Osteocyte (in vitro differentiated cells): ENCODE data around the gene TSPAN32. TPM values are rescaled to one million over a fixed set of nuclear protein-coding genes. Genes with fewer than 3 reads are reported as not detected.
A peak's percentile ranks its signal among the peaks of the same experiment; 100 is the strongest.

Source experiments
- DNase-seq: peaks from one replicate; pipeline ENCODE4 v3.0.0; 2021; ENCODE audit warnings: mixed read lengths; ENCODE audit not compliant: unreplicated experiment; ENCODE audit errors: extremely low spot score
- H3K27ac Mint-ChIP-seq: one replicate; pipeline ENCODE4 v1.8.0; 2021; ENCODE audit warnings: mild to moderate bottlenecking, mixed read lengths; ENCODE audit not compliant: unreplicated experiment
- H3K27me3 Mint-ChIP-seq: one replicate; pipeline ENCODE4 v1.8.0; 2021; ENCODE audit warnings: mixed read lengths; ENCODE audit not compliant: unreplicated experiment
- H3K36me3 Mint-ChIP-seq: one replicate; pipeline ENCODE4 v1.8.0; 2021; ENCODE audit warnings: mixed read lengths; ENCODE audit not compliant: unreplicated experiment
- H3K4me1 Mint-ChIP-seq: one replicate; pipeline ENCODE4 v1.8.0; 2021; ENCODE audit warnings: mixed read lengths; ENCODE audit not compliant: unreplicated experiment
- H3K4me3 Mint-ChIP-seq: one replicate; pipeline ENCODE4 v1.8.0; 2021; ENCODE audit warnings: mild to moderate bottlenecking, moderate library complexity, mixed read lengths; ENCODE audit not compliant: unreplicated experiment
- H3K9me3 Mint-ChIP-seq: one replicate; pipeline ENCODE4 v1.8.0; 2021; ENCODE audit warnings: mixed read lengths; ENCODE audit not compliant: unreplicated experiment
- total RNA-seq: library from RNA; stranded (reverse); gene quantifications from 2 replicates; pipeline ENCODE4 v1.2.1, GENCODE V29; 2021
- TF ChIP-seq, protein P1 (sequence below): fragments of 200-600 bp; sonication (generic); IDR thresholded peaks from 2 replicates; pipeline ENCODE4 v1.5.0; 2021; ENCODE audit warnings: antibody characterized with exemption, mild to moderate bottlenecking, moderate library complexity

The TSPAN32 gene
- total RNA-seq, 1 donor from 2014 or later = 1.2 TPM

DNA sequence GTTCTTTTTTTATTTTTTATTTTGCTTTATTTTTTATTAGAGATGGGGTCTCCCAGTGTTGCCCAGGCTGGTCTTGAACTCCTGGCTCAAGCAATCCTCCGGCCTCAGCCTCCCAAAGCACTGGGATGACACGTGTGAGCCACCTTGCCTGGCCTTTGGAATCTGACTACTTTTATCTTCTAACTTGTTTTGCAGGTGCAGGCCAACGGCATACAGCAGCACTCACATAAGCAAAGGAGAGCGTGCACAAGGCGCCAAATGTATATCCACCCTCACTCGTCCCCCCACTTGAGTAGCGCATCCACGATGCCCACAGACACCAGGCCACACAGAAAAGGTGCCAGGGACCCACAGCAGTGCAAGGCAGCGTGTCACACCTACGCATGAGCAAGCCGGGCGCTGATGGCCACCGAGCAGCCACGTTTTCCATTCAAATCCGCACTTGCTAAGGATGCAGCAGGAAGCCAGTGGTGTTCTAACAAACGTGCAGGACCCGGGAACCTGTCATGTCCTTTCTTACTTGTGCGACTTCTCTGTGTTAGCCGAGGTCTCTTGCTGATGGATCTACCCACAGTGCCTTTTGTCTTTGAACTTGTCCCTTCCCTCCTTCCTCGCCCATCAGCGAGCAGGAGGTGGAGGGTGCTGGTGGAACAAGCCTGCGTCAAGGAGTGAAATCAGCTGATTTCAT lies 37.3 kb upstream of the TSPAN32 start:
- Mint-ChIP-seq H3K27me3 (peaks cover 32% of the 10 kb centered on the region), H3K9me3 (no peaks in the 10 kb centered on the region), H3K36me3 (no peaks in the 10 kb centered on the region), H3K4me1 (peaks cover 3% of the 10 kb centered on the region), H3K4me3 (no peak overlapping the region), H3K27ac (no peak overlapping the region)
- TF ChIP-seq, protein P1, sequence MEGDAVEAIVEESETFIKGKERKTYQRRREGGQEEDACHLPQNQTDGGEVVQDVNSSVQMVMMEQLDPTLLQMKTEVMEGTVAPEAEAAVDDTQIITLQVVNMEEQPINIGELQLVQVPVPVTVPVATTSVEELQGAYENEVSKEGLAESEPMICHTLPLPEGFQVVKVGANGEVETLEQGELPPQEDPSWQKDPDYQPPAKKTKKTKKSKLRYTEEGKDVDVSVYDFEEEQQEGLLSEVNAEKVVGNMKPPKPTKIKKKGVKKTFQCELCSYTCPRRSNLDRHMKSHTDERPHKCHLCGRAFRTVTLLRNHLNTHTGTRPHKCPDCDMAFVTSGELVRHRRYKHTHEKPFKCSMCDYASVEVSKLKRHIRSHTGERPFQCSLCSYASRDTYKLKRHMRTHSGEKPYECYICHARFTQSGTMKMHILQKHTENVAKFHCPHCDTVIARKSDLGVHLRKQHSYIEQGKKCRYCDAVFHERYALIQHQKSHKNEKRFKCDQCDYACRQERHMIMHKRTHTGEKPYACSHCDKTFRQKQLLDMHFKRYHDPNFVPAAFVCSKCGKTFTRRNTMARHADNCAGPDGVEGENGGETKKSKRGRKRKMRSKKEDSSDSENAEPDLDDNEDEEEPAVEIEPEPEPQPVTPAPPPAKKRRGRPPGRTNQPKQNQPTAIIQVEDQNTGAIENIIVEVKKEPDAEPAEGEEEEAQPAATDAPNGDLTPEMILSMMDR = no peak
- no peak for DNase-seq

DNA sequence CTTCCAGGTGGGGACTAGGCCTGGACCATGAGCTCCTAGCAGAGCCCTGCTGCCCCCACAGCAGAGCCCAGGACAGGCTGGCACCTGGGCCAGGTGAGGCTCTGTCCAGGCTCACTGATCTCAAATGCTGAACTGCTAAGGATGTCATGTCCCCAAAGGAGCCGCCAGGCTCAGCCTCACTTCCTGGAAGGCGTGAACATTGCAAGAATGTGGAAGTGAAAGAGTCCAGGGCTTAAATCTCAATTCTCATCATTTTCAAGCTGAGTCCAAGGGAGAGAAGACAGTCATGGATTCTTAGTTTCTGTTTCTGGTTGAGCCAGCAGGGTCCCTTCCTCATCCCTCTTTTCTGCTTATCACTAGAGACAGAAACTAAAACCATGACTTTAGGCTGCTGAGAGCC lies 36.4 kb upstream of the TSPAN32 start:
- H3K27me3 Mint-ChIP-seq = peaks cover 33% of the 10 kb centered on the region

DNA sequence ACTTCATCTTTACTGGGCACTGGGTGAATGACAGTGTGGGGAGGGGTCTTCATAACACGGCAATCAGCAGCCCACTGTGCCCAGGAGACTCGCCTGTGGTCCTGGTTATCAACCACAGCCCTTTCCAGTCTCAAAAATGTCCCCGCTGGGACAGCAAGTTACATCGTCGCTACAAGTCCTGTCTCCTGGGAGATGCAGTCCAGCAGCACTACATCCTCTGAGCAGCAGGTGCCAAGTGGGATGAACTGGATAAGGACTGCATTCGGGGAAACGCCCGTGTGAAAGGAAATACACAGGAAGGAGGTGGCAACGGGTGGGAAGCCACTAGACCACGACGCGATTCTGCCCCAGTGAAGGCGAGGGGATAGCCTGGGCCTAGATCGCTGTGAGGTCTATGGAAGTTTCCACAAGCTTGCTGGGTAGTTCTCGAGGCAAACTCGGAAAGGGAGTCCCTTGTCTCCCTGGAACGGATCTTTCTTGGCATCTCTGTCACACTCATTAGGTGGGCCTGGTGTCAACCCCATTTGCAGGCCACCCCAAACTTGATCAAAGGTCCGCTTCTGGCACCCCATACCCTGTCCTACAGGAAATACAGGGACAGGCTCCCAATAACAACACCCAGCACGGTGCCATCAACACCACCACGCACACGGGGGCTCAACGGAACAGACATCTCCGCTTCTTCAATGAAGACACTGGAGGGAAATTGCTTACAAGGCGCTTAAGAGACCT lies 35.8 kb upstream of the TSPAN32 start:
- peaks cover 35% of the 10 kb centered on the region for H3K27me3 Mint-ChIP-seq
- H3K36me3 Mint-ChIP-seq = no peaks in the 10 kb centered on the region
- no peak overlapping the region for H3K4me3 Mint-ChIP-seq
- DNase-seq = peak; percentile 57
- TF ChIP-seq, protein P1 = no peak
- no peaks in the 10 kb centered on the region for H3K9me3 Mint-ChIP-seq
- no peak overlapping the region for H3K27ac Mint-ChIP-seq
- H3K4me1 Mint-ChIP-seq = peaks cover 3% of the 10 kb centered on the region

More for the DNA sequence above, 36.4 kb upstream of the TSPAN32 start:
- TF ChIP-seq, protein P1 = no peak
- Mint-ChIP-seq H3K36me3 (no peaks in the 10 kb centered on the region), H3K4me3 (no peak overlapping the region), H3K9me3 (no peaks in the 10 kb centered on the region), H3K4me1 (peaks cover 3% of the 10 kb centered on the region), H3K27ac (no peak overlapping the region)
- DNase-seq = no peak

DNA sequence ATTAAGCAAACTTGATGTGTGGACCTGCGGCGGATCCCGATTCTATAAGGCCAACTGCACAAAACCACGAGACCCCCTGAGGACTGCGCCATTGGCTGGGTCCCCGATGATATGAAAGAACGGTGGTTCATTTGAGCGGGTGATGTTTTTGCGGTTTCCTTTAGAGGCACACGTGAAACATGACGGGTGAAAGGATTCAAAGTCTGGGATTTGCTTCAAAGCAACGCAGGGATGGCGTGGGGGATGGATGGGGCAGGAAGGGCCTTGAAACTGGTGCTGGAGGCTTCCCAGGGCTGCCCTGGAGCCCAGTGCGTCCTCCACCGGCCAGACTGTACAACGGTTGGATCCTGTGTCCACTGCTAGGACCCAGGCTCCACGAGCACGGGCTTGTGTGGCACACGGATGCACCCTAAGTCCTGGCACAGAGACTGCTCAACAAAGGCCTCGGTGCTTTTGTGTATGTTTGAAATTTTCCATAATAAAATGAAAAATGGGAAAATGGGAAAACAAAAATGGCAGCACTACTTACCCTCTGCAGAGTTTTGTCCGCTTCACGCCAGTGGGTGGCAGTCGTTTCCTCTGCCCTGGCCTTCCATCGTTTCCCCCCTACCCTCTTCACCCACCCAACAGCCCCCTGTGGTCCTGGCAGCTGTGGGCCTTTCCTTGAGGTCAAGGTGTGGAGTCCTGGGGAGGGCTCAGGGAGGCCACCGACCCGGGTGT lies 35.1 kb upstream of the TSPAN32 start:
- Mint-ChIP-seq H3K4me3 (no peak overlapping the region), H3K9me3 (no peaks in the 10 kb centered on the region), H3K4me1 (peaks cover 3% of the 10 kb centered on the region), H3K27ac (no peak overlapping the region), H3K36me3 (no peaks in the 10 kb centered on the region), H3K27me3 (peaks cover 37% of the 10 kb centered on the region)
- TF ChIP-seq, protein P1 = no peak
- DNase-seq = no peak
